HL-60/S4 treated with retinoic acid at 250 ng/mL for 4 days and 3 days (cell line): Measurements from ENCODE around the gene RUNX3.

Experiments
- in situ Hi-C: fragments of 300-500 bp; cut with MboI; formaldehyde crosslinking; loops from 2 replicates; pipeline ENCODE4 v1.7.0; 2022; ENCODE audit warnings: low sequenced_read_pairs

The RUNX3 gene

DNA sequence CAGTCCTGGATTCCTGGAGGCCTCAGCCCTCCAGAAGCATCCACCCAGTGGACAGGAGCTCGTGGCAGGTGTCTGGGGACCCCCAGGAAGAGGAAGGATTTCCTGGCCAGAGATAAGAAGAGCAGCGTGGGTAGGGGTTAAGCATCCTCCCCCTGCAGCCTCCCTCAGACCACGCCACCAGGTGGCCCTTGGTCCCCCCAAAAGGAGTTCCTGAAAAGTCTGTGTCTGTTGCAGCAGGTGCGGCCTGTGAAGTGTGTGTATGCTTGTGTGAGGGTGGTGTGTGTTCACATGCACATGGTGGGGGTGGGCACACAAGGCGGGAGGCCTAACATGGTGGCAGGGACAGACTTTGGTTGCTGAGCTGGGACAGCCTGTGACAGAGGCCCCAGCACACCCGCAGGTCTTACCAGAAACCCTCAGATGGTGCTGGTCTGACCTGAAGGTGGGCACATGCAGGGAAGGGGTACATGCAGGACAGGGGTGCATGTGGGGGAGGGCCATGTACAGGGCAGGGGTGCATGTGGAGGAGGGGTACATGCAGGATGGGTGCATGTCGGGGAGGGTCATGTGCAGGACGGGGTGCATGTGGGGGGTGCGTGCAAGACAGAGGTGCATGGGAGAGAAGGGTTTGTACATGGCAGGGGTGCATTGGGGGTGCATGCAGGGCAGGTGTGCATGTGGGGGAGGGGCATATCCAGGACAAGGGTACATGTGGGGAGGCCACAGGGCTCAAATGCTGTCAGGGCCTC, 18.2 kb upstream of the RUNX3 start:
- in situ Hi-C loops, result no loop called here

GRCh38 chr1:24946861-24947658, 17.0 kb upstream of the RUNX3 start:
- in situ Hi-C loops, result no loop called here

- in situ Hi-C loops, result no loop called here
Observed at GRCh38 chr1:24945354-24946326, 15.6 kb upstream of the RUNX3 start.

GRCh38 chr1:24944318-24944717, 14.2 kb upstream of the RUNX3 start:
- in situ Hi-C loops, result no loop called here

- in situ Hi-C loops, result no loop called here
Observed at GRCh38 chr1:24942789-24943188, 12.7 kb upstream of the RUNX3 start.

DNA sequence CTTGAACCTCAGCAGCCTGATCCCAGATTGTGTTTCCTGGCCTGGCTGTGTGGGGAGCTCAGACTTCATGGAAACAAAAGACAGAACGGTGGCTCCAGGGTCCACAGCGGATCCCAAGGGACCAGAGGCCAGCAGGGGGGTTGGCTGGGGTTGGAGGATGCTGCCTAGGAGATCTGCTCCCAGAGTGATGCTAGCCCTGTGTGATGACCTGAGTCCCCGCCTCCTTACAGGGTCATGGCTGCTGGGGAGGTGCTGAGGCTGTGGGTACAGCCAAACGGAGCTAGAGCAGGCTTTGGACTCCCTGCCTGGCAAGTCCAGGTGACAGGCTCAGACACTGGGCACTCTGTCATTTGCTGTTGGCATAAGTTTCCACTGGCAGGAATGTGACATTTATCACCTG, 11.5 kb upstream of the RUNX3 start:
- in situ Hi-C loops, result no loop called here

DNA sequence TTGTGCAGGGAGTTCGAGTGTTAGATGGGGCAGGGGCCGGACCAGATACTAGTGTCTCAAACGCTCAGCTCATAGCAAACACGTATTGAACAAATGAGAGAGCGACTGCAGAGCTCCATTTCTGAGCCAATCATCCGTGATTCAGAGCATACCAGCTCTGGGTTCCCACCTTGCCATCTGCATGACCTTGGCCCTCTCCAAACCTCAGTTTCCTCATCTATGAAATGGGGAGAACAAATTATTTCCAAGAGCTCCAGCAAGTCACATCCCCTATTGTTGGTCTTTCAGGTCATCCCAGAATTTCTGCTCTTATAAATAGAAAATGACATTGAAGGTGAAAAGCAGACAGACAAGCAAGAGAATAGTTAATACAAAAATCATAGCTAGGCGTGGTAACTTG, 10.2 kb upstream of the RUNX3 start:
- in situ Hi-C loops, result no loop called here

DNA sequence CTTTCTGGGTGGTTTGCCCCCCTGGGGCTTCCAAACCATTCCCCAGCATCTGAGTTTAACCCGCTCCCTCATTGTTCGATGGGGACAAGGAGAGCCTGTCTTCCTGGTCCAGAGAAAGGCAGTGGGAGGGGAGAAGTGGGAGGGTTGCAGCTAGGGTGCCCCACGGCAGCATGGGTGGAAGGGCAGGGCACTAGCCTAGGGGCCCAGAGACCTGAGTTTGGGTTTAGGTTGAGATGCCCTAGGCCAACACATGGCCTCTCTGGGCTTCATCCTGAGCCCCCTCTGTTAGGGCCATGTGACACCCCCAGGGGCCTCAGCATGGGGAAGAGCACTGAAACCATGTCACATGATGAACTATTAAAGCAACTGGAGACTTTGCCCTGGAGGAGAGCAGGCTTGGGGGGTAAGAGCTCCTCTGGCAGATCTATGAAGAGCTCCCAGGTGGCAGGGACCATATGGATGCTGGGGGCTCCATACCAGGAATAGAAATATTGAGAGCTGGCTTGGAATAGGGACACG, 9.7 kb upstream of the RUNX3 start:
- in situ Hi-C loops, result loop anchor here (10.0 kb wide), 1 partner anchor 165 kb away; no protein-coding TSS in a partner anchor

DNA sequence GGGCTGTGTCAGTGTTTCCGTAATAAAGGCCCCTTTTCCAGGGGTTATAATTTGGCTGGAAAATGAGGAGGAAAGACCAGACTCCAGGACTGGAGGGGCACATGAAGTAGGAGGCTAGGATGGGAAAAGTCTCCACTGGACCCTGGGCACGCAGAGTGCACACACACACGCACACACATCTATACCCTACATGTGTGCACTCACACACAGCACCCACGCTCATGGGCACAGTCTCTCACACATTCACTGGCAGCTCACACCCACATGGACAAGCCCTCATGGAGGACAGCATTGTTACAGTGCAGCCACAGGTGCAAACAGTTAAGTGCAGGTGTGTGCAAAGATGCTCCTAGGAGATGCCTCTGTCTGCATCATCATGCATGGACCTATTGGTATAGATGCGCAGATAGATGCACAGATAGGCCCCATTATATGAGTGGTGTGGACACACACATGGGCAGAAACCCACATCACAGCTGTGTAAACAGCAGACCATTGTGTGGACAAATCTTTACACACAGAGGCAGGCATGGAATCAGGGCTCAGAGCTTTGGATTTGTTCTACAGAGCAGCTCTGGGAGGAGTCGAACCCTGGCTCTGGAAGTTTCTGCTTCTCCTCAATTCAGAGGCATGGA, 9.1 kb upstream of the RUNX3 start:
- in situ Hi-C loops, result loop anchor here (10.0 kb wide), 1 partner anchor 166 kb away; no protein-coding TSS in a partner anchor

DNA sequence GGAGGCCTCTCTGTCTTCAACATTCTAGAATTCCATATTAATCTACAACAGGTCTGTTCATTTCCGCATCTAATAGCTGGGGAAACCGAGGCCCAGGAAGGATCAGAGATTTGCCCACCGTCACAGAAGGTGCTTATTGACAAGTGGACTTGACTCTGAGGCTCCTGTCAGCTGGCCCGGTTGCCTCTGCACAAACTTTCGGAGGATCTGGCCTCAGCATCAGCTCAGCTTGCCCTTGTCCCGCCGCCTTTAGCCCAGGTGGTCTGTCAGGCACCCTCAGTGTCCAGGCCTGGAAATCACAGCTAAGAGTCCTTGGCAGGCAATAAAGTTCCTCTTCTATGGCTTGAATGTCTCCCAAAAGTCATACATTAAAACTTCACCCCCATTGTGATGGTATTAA, 8.2 kb upstream of the RUNX3 start:
- in situ Hi-C loops, result loop anchor here (10.0 kb wide), 1 partner anchor 167 kb away; no protein-coding TSS in a partner anchor

- in situ Hi-C loops, result loop anchor here (10.0 kb wide), 1 partner anchor 168 kb away; no protein-coding TSS in a partner anchor
Observed at GRCh38 chr1:24936684-24937083, 6.6 kb upstream of the RUNX3 start.

GRCh38 chr1:24935615-24936484, 5.8 kb upstream of the RUNX3 start:
- in situ Hi-C loops, result loop anchor here (10.0 kb wide), 1 partner anchor 169 kb away; no protein-coding TSS in a partner anchor

GRCh38 chr1:24935196-24935526, 5.1 kb upstream of the RUNX3 start:
- in situ Hi-C loops, result loop anchor here (10.0 kb wide), 1 partner anchor 170 kb away; no protein-coding TSS in a partner anchor

DNA sequence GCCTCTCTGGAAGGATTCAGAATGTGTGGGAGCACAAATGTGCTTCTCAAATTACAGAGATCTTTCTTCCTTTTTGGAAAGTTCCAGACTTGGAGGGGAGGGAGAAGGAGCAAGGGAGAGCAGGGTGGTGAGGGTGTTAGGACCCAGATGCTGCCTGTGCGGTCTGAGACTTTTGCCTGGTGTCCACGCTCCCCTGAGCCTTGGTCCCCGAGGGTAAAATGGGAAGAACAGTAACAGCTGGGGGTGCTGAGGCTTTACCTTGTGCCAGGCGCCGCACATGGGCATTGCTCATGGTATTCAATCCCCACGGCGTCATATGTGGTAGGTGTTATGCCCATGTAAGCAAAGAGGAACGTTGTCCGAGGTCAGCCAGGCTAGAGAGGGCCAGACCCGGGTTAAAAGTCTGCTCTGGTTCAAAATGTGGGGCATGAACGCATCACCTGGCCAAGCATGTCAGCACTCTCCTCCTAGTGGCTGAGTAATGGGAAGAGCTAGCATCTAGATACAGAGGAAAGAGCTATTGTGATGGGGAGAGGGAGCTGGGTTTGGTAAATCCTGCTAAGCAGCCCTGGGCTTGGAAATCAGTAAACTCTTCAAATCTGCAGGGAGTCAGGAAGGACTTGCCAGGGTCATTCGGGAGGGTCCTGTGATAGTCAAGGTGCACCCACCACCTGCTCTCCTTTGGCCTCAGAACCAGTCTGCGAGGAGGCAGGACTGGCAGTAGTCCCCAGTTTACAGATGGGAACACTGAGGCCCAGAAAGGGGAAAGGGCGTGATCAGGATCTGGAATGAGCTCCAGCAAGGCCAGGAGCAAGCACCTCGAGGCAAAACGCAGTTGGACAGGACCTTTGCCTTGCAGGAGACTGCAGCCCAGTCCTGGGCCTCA, 4.5 kb upstream of the RUNX3 start:
- in situ Hi-C loops, result loop anchor here (10.0 kb wide), 1 partner anchor 170 kb away; no protein-coding TSS in a partner anchor

- in situ Hi-C loops, result loop anchor here (10.0 kb wide), 1 partner anchor 171 kb away; no protein-coding TSS in a partner anchor
Observed at GRCh38 chr1:24933468-24933867, 3.4 kb upstream of the RUNX3 start.

DNA sequence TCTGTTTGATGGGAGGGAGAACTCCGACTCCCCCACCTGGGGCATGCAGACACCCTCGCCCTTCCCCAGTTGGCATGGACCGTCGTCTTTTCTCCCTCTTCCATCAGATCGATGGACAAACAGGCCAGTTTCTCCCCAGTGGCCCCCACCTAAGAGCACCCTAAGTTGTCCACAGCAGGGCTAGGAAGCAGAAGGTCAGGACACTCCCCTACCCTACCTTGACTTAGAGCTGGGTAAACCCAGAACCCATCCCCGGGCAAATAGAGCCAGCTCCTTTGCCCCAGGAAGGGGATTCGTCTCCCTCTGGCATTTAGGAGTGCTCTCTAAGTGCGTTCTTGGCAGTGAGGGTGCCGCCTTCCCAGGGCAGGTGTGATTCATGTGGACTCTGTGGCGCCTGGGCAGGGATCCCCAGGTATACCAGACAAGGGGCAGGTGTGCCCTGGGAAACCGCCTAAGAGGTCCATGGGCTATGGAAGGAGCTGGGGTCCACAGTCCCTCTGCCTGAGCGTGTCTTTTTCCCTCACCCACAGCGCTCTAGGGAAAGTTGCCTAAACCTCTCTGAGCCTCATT, 2.7 kb upstream of the RUNX3 start:
- in situ Hi-C loops, result loop anchor here (10.0 kb wide), 1 partner anchor 172 kb away; no protein-coding TSS in a partner anchor

DNA sequence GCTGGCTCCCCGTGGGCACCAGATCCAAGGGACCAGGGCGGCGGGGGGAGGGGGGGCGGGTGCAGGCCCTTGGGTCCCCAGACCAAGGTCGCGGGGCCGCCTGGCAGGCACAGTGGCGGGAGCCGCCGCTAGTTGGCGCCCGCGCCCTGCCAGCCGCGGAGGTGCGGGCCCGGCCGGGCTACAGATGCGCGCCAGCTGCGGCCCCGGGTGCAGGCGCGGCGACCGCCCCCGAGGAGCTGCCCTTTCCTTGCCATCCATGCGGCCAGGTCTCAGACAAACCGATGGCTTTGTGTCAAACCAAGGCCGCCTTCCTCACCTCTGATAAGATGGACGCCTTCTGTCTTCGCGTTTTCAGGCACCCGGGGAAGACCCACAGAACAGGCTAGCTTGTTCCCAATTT, 2.2 kb upstream of the RUNX3 start:
- in situ Hi-C loops, result loop anchor here (10.0 kb wide), 1 partner anchor 173 kb away; no protein-coding TSS in a partner anchor
